Osteoblast (primary cell): Measurements from ENCODE around the gene FRMD4A. TPM values are rescaled to one million over a fixed set of nuclear protein-coding genes. Genes with fewer than 3 reads are reported as not detected.

ENCODE experiments used
- DNase-seq: peaks from one replicate; pipeline ENCODE4 v3.0.0; 2011; ENCODE audit warnings: low spot score, mixed read lengths; ENCODE audit not compliant: insufficient read length; ENCODE audit errors: missing footprints
- H2AFZ ChIP-seq: 2 replicates; pipeline ENCODE4 v1.6.0; 2011; ENCODE audit warnings: mild to moderate bottlenecking, low read length
- H3K27ac ChIP-seq: 2 replicates; pipeline ENCODE4 v1.5.1; 2011; ENCODE audit warnings: mild to moderate bottlenecking, low read depth, low read length, moderate library complexity
- H3K27me3 ChIP-seq: 2 replicates; pipeline ENCODE4 v1.6.0; 2012; ENCODE audit warnings: mild to moderate bottlenecking, control low read depth, inconsistent platforms, low read length, moderate library complexity; ENCODE audit not compliant: insufficient read depth
- H3K36me3 ChIP-seq: 2 replicates; pipeline ENCODE4 v1.5.1; 2011; ENCODE audit warnings: mild to moderate bottlenecking, low read length, control low read depth, moderate library complexity; ENCODE audit not compliant: insufficient read depth
- H3K4me1 ChIP-seq: 2 replicates; pipeline ENCODE4 v1.5.1; 2011; ENCODE audit warnings: mild to moderate bottlenecking, low read length, control low read depth, moderate library complexity; ENCODE audit not compliant: insufficient read depth
- H3K4me2 ChIP-seq: 2 replicates; pipeline ENCODE4 v1.6.0; 2011; ENCODE audit warnings: mild to moderate bottlenecking, low read length; ENCODE audit not compliant: insufficient read depth
- H3K4me3 ChIP-seq: fragments of 200-600 bp; sonication (generic); 3 replicates; pipeline ENCODE4 v1.5.1; 2012; ENCODE audit warnings: mild to moderate bottlenecking, low read length, inconsistent platforms; ENCODE audit not compliant: insufficient read depth
- H3K79me2 ChIP-seq: 2 replicates; pipeline ENCODE4 v1.6.0; 2012; ENCODE audit warnings: mild to moderate bottlenecking, low read length, control low read depth, inconsistent platforms; ENCODE audit not compliant: insufficient read depth
- H3K9me3 ChIP-seq: 2 replicates; pipeline ENCODE4 v1.5.1; 2011; ENCODE audit warnings: low read depth, low read length, control low read depth
- H4K20me1 ChIP-seq: 2 replicates; pipeline ENCODE4 v1.6.0; 2012; ENCODE audit warnings: mild to moderate bottlenecking, low read length, control low read depth; ENCODE audit not compliant: insufficient read depth
- total RNA-seq: library from RNA; depleted of rRNA; stranded (reverse); fragments of >200 nt; gene quantifications from 2 replicates; pipeline ENCODE4 v1.2.3, GENCODE V29; 2012
- TF ChIP-seq, protein P1 (sequence below): IDR thresholded peaks from 2 replicates; pipeline ENCODE4 v1.5.1; 2011; ENCODE audit warnings: mild to moderate bottlenecking, low read depth, low read length, moderate library complexity; ENCODE audit errors: extremely low read depth

Gene FRMD4A
- total RNA-seq, 1 donor, result 41.3 TPM

- Histone ChIP-seq H3K27ac (no peak overlapping the region), H3K79me2 (no peaks in the 10 kb centered on the region), H3K36me3 (no peaks in the 10 kb centered on the region), H3K9me3 (no peaks in the 10 kb centered on the region), H3K27me3 (peaks cover 27% of the 10 kb centered on the region), H3K4me3 (no peak overlapping the region), H4K20me1 (no peaks in the 10 kb centered on the region), H3K4me2 (no peak overlapping the region), H2AFZ (no peak overlapping the region), H3K4me1 (no peaks in the 10 kb centered on the region)
- DNase-seq, result no peak
- TF ChIP-seq, protein P1, sequence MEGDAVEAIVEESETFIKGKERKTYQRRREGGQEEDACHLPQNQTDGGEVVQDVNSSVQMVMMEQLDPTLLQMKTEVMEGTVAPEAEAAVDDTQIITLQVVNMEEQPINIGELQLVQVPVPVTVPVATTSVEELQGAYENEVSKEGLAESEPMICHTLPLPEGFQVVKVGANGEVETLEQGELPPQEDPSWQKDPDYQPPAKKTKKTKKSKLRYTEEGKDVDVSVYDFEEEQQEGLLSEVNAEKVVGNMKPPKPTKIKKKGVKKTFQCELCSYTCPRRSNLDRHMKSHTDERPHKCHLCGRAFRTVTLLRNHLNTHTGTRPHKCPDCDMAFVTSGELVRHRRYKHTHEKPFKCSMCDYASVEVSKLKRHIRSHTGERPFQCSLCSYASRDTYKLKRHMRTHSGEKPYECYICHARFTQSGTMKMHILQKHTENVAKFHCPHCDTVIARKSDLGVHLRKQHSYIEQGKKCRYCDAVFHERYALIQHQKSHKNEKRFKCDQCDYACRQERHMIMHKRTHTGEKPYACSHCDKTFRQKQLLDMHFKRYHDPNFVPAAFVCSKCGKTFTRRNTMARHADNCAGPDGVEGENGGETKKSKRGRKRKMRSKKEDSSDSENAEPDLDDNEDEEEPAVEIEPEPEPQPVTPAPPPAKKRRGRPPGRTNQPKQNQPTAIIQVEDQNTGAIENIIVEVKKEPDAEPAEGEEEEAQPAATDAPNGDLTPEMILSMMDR, result no peak
Measured at GRCh38 chr10:14374745-14375445, 44.2 kb upstream of the FRMD4A start.

GRCh38 chr10:14372606-14373005, 41.9 kb upstream of the FRMD4A start:
- Histone ChIP-seq H4K20me1 (no peaks in the 10 kb centered on the region), H3K79me2 (no peaks in the 10 kb centered on the region), H2AFZ (no peak overlapping the region), H3K4me2 (no peak overlapping the region), H3K36me3 (no peaks in the 10 kb centered on the region), H3K4me3 (no peak overlapping the region), H3K4me1 (no peaks in the 10 kb centered on the region), H3K27ac (no peak overlapping the region), H3K27me3 (peaks cover 29% of the 10 kb centered on the region), H3K9me3 (no peaks in the 10 kb centered on the region)
- TF ChIP-seq, protein P1, result no peak
- DNase-seq, result no peak

DNA sequence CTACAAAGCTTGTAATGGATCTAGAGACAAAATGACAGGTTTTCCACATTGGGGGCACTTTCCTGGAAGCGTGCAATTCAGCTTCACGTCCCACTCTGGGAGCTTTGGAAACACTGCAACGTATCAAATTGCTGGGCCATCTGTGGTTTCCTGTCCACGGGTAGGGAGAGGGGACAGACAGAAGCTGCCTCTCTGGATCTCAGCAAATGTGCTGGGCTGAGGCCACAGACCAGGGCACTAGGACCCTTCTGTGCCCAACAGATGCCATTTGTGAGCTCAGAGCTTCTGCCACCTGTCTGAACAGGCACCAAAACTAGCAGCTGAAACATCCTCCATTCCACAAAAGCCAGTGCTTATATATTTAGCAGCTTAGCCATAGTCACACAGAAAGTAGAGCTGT, 40.9 kb upstream of the FRMD4A start:
- Histone ChIP-seq H3K4me3 (no peak overlapping the region), H3K36me3 (no peaks in the 10 kb centered on the region), H3K27me3 (peaks cover 29% of the 10 kb centered on the region), H3K4me2 (no peak overlapping the region), H3K79me2 (no peaks in the 10 kb centered on the region), H3K9me3 (no peaks in the 10 kb centered on the region), H3K27ac (no peak overlapping the region), H2AFZ (peak overlapping the region; percentile 25), H3K4me1 (no peaks in the 10 kb centered on the region), H4K20me1 (no peaks in the 10 kb centered on the region)
- DNase-seq, result no peak
- TF ChIP-seq, protein P1, result no peak

DNA sequence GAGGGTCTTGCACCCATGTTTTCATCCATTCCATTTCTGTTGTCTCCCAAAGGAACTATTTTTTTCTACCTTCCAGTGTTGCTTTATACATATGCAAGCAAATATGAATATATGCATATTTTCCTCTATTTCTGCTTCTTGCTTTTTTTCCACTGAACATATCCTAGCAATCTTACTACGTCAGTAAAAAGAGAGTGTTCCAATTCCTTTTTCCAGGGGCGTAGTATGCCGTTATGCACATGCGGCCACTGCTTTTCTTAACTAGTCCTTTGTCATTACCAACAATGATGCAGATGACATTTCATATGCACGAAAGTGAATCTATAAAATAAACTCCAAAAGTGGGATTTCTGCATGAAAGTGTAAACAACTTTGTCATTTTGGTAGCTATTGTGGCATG, 40.2 kb upstream of the FRMD4A start:
- Histone ChIP-seq H3K4me1 (no peaks in the 10 kb centered on the region), H3K4me2 (no peak overlapping the region), H3K36me3 (no peaks in the 10 kb centered on the region), H3K27me3 (peaks cover 29% of the 10 kb centered on the region), H4K20me1 (no peaks in the 10 kb centered on the region), H3K79me2 (no peaks in the 10 kb centered on the region), H3K9me3 (no peaks in the 10 kb centered on the region), H3K27ac (no peak overlapping the region), H3K4me3 (no peak overlapping the region), H2AFZ (no peak overlapping the region)
- no peak for DNase-seq
- TF ChIP-seq, protein P1, result no peak
